K562 (cell line): ENCODE data around the gene LPIN3. TPM values are rescaled to one million over a fixed set of nuclear protein-coding genes. Genes with fewer than 3 reads are reported as not detected.

Experiments
- ATAC-seq: fragments of 200-7000 bp; cut with Tn5 transposase; 3 replicates; pipeline ENCODE4 v1.9.1; 2020; ENCODE audit warnings: moderate library complexity
- BruUV-seq: library from RNA; stranded (reverse); fragments of 400-500 nt; replicated peaks from 2 replicates; lab custom pipeline; 2021; lab: Mats Ljungman, UMichigan
- CTCF ChIA-PET: fragments of 300-600 bp; formaldehyde crosslinking; extraction: SDS; loops from one replicate; lab custom pipeline; 2021; ENCODE audit warnings: low intra/inter-chr PET ratio; lab: Yijun Ruan, JAX
- POLR2A ChIA-PET: fragments of 300-600, 350-650 bp; sonication (Branson Sonifier 250); formaldehyde crosslinking; extraction: SDS; loops from one replicate; lab custom pipeline; 2021; ENCODE audit warnings: antibody characterized with exemption, inconsistent platforms; lab: Yijun Ruan, JAX
- DNase-seq, 4 experiments: peaks; one replicate each; pipeline versions ENCODE4 v3.0.0 to v3.0.0-alpha.2; 2011 to 2018; ENCODE audit warnings: low spot score in 3 of 4, mixed read lengths in 3 of 4; ENCODE audit errors: extremely low read depth in 1 of 4
- FAIRE-seq: peaks from 2 replicates; lab custom pipeline; 2011; peaks lifted over from hg19 to GRCh38; lab: Jason Lieb, UNC
- H2AFZ ChIP-seq: 2 replicates; pipeline ENCODE4 v1.6.0; 2011; ENCODE audit warnings: low read depth, low read length, control low read depth, inconsistent platforms
- H3K27ac ChIP-seq: fragments of 200-600 bp; 3 replicates; pipeline ENCODE4 v1.8.0; 2011; ENCODE audit warnings: low read depth, mild to moderate bottlenecking, control low read depth, inconsistent platforms, low read length, moderate library complexity, mixed read lengths; ENCODE audit errors: extremely low read depth
- H3K27me3 ChIP-seq, 2 experiments: fragments of 300-600 bp in 1 of 2; 2 replicates in 1 of 2; 3 replicates in 1 of 2; pipeline versions ENCODE4 v1.6.0 to v1.8.0; 2011; ENCODE audit warnings: inconsistent platforms in 2 of 2, low read length in 2 of 2, mild to moderate bottlenecking in 1 of 2, mixed read lengths in 1 of 2, moderate library complexity in 1 of 2; ENCODE audit not compliant: control insufficient read depth in 2 of 2, insufficient read depth in 2 of 2
- H3K36me3 ChIP-seq: fragments of 300-600 bp; 3 replicates; pipeline ENCODE4 v1.8.0; 2011; ENCODE audit warnings: mild to moderate bottlenecking, low read length, inconsistent platforms; ENCODE audit not compliant: control insufficient read depth, insufficient read depth
- H3K4me1 ChIP-seq, 2 experiments: fragments of 200-600 bp in 1 of 2; replicated peaks in 1 of 2; 2 replicates in 1 of 2; 3 replicates in 1 of 2; pipeline versions ENCODE4 v1.5.1 to v1.8.0; 2011; ENCODE audit warnings: inconsistent platforms in 2 of 2, low read length in 2 of 2, mild to moderate bottlenecking in 1 of 2, mixed read lengths in 1 of 2, moderate library complexity in 1 of 2; ENCODE audit not compliant: control insufficient read depth in 2 of 2, insufficient read depth in 2 of 2
- H3K4me2 ChIP-seq: 2 replicates; pipeline ENCODE4 v1.6.1; 2011; ENCODE audit warnings: low read length, control low read depth, inconsistent platforms, mixed read lengths; ENCODE audit not compliant: insufficient read depth
- H3K4me3 ChIP-seq: fragments of 200-600 bp; sonication (generic), shearing (Covaris generic); 2 replicates; pipeline ENCODE4 v1.5.1; 2016; ENCODE audit warnings: control low read depth, inconsistent platforms
- H3K79me2 ChIP-seq: fragments of 200-600 bp; 3 replicates; pipeline ENCODE4 v1.8.0; 2011; ENCODE audit warnings: low read length, inconsistent platforms; ENCODE audit not compliant: control insufficient read depth, insufficient read depth
- H3K9ac ChIP-seq, 2 experiments: 2 replicates each; pipeline versions ENCODE4 v1.6.0 to v1.6.1; 2011; ENCODE audit warnings: low read depth in 2 of 2, low read length in 2 of 2, control low read depth in 1 of 2, inconsistent platforms in 1 of 2, mild to moderate bottlenecking in 1 of 2, mixed read lengths in 1 of 2; ENCODE audit not compliant: insufficient read depth in 1 of 2
- H3K9me1 ChIP-seq: one replicate; pipeline ENCODE4 v1.6.0; 2011; ENCODE audit warnings: inconsistent platforms, mild to moderate bottlenecking, low read length, moderate library complexity; ENCODE audit not compliant: control insufficient read depth, insufficient read depth
- H3K9me3 ChIP-seq: replicated peaks from 2 replicates; pipeline ENCODE4 v1.5.1; 2011; ENCODE audit warnings: low read depth, low read length, inconsistent platforms; ENCODE audit not compliant: control insufficient read depth, insufficient read depth
- H4K20me1 ChIP-seq: replicated peaks from 2 replicates; pipeline ENCODE4 v1.6.1; 2011; ENCODE audit warnings: low read length, inconsistent platforms, mixed read lengths; ENCODE audit not compliant: control insufficient read depth, insufficient read depth
- KLF10 ChIP-seq: fragments of 250-450 bp; sonication (Bioruptor Pico); IDR thresholded peaks from 2 replicates; pipeline ENCODE4 v1.6.1; 2021; ENCODE audit warnings: matching md5 sums
- MAFF ChIP-seq: IDR thresholded peaks from 2 replicates; pipeline ENCODE4 v1.6.1; 2012; ENCODE audit warnings: low read length, improper control_type of control experiment
- MAFG ChIP-seq: fragments of 450-650 bp; conservative IDR thresholded peaks from 2 replicates; pipeline ENCODE4 v1.6.1; 2016; ENCODE audit warnings: missing genetic modification characterization, missing compliant biosample characterization
- SIX5 ChIP-seq, 2 experiments: IDR thresholded peaks; 2 replicates each; pipeline ENCODE4 v1.6.1; 2011; ENCODE audit warnings: low read length in 2 of 2, borderline replicate concordance in 1 of 2, low read depth in 1 of 2, mild to moderate bottlenecking in 1 of 2, moderate library complexity in 1 of 2; ENCODE audit not compliant: insufficient read depth in 1 of 2
- SMARCE1 ChIP-seq: fragments of 450-650 bp; IDR thresholded peaks from 2 replicates; pipeline ENCODE4 v1.7.1; 2016; ENCODE audit warnings: mild to moderate bottlenecking
- U2AF2 ChIP-seq: fragments of 200-400 bp; formaldehyde crosslinking; optimal IDR thresholded peaks from 2 replicates; pipeline ENCODE3; 2017; ENCODE audit warnings: low read depth, mild to moderate bottlenecking, low read length
- WGBS: fragments of 100-300 bp; shearing (Covaris generic); methylation state at CpG from one replicate; pipeline ENCODE4 v1.1.6; 2016; ENCODE audit warnings: low coverage, mixed read lengths; ENCODE audit not compliant: insufficient coverage; ENCODE audit errors: missing lambda C conversion rate; 5-methylcytosine and 5-hydroxymethylcytosine counted together
- in situ Hi-C: fragments of 300-500 bp; cut with MboI; formaldehyde crosslinking; loops from 4 replicates; pipeline ENCODE4 v1.15.0; 2018; ENCODE audit warnings: inconsistent platforms, mixed read lengths
- intact Hi-C: fragments of 100-400 bp; cut with micrococcal nuclease; formaldehyde crosslinking; loops from 2 replicates; pipeline ENCODE4 v1.14.2; 2022
- polyA plus RNA-seq, 8 experiments: library from polyadenylated mRNA; depleted of rRNA in 4 of 8; stranded (reverse) in 5 of 8; unstranded in 3 of 8; fragments of >200 nt; fragmentation: Nextera tagmentation in 2 of 8; fragmentation: Illumina TruSeq in 1 of 8; extraction: Ambion mirVana in 2 of 8; extraction: Trizol in 1 of 8; gene quantifications; 2 replicates each; pipeline versions ENCODE4 v1.2.1 to v1.2.3, GENCODE V29; 2011 to 2014; ENCODE audit warnings: inconsistent platforms in 1 of 8, missing spikeins in 1 of 8
- total RNA-seq, 7 experiments: library from RNA; depleted of rRNA in 6 of 7; stranded (reverse); fragments of >200 nt in 6 of 7; fragmentation: Illumina TruSeq in 2 of 7; extraction: Trizol in 2 of 7; gene quantifications; 2 replicates each; pipeline versions ENCODE4 v1.2.1 to v1.2.3, GENCODE V29; 2011 to 2021; ENCODE audit warnings: low replicate concordance in 1 of 7

The LPIN3 gene
- total and polyA plus RNA-seq, 9 of the 15 experiments (the other 6 are each of a cell fraction or from before 2014, with no cell fraction given), result 2.2 to 10.4 (median 5.9) TPM

DNA sequence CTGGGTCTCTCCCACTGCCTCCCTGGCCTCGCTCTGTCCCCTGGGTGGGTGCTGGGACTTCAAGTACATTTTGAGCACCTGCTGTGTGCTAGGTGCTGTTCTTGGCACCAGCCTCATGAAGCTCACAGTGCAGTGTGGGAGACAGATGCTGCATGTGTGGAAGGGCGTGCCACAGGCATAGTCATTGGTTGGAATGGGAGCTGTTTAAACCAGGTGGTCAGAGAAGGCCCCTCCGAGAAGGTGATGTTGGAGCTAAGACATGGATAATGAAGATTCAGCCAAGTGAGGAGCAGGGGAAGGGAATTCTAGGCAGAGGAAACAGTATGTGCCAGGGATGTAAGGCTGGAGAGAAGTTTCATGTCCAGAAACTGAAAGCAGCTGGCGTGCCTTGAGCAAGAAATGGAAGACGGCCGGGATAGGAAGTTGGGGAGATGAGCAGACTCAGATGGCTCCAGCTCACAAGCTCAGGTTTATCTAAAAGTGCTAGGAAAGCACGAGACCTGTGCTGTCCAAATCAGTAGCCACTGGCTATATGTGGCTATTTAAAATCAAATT, 9.9 kb downstream of the LPIN3 start:
- TF ChIP-seq SIX5 (IDR thresholded peaks at IDR 0.05; ENCODE audit: borderline replicate concordance in 1 of 2, insufficient read depth in 1 of 2, low read depth in 1 of 2, low read length in 2 of 2), result no peak
- no peak for TF ChIP-seq MAFG (tag)
- no peak for TF ChIP-seq SMARCE1
- no peak for TF ChIP-seq KLF10
- no peak for TF ChIP-seq U2AF2
- TF ChIP-seq MAFF, result no peak
- DNase-seq, result no peak
- WGBS, result 56% methylated on average over 7 of the region's 7 CpGs
- Histone ChIP-seq H3K27me3 (no peaks in the 10 kb centered on the region), H3K4me2 (no peak overlapping the region), H3K36me3 (0 out of 3 replicates have a peak, but pooled peaks cover 2% of the 10 kb centered on the region), H3K79me2 (no peaks in the 10 kb centered on the region), H2AFZ (no peak overlapping the region), H3K9ac (peak overlapping the region in 1 of 2 experiments; percentile 61; a peak in 1 of 4 replicates), H3K4me3 (no peak overlapping the region), H3K4me1 (peaks cover 0 to 11% of the 10 kb centered on the region in 2 experiments; a peak in 1 of 5 replicates), H3K9me3 (no peaks in the 10 kb centered on the region), H4K20me1 (no peaks in the 10 kb centered on the region; the same call in 1 of the 2 replicates), H3K27ac (no peak overlapping the region), H3K9me1 (no peaks in the 10 kb centered on the region)
- in situ Hi-C loops (no loop called here), intact Hi-C loops (no loop called here)
- ChIA-PET CTCF (no interaction called here), POLR2A (interaction anchor here (0.6 to 0.9 kb wide), 4 partner anchors 32 to 106 kb away, joined by 3 to 4 read pairs (median 3); no protein-coding TSS in a partner anchor)
- no TSS peak for BruUV-seq
- FAIRE-seq, result no peak
- ATAC-seq, result no peak
